Esophagus squamous epithelium (tissue), 5 donors: ENCODE data around the gene GYS1. TPM values are rescaled to one million over a fixed set of nuclear protein-coding genes. Genes with fewer than 3 reads are reported as not detected.

Experiments
- DNase-seq: peaks from one replicate; lab custom pipeline; 2025; lab: John Stamatoyannopoulos, UW
- H3K27ac ChIP-seq, 4 donors: fragments of 200-600 bp; sonication (generic); one replicate each; pipeline ENCODE4 v1.5.1; 2016 to 2019; ENCODE audit warnings: mild to moderate bottlenecking in 1 of 4
- H3K27me3 ChIP-seq, 4 donors: fragments of 200-600 bp; sonication (generic); 1 replicate in 3 of 4; 2 replicates in 1 of 4; pipeline versions ENCODE4 v1.5.1 to v1.6.0; 2017 to 2021; ENCODE audit warnings: antibody characterized with exemption in 1 of 4
- H3K36me3 ChIP-seq, 3 donors: fragments of 200-600 bp; sonication (generic); one replicate each; pipeline ENCODE4 v1.5.1; 2016 to 2019
- H3K4me1 ChIP-seq, 3 donors: fragments of 200-600 bp; sonication (generic); one replicate each; pipeline ENCODE4 v1.5.1; 2017 to 2019
- H3K4me3 ChIP-seq, 4 donors: fragments of 200-600 bp; sonication (generic); 1 replicate in 3 of 4; 2 replicates in 1 of 4; pipeline ENCODE4 v1.5.1; 2016 to 2019; ENCODE audit warnings: mild to moderate bottlenecking in 2 of 4, moderate library complexity in 1 of 4
- H3K9me3 ChIP-seq, 3 donors: fragments of 200-600 bp; sonication (generic); one replicate each; pipeline ENCODE4 v1.5.1; 2016 to 2019
- POLR2A ChIP-seq, 4 donors: fragments of 450-650 bp; IDR thresholded peaks; one replicate each; pipeline ENCODE4 v1.6.1; 2017; ENCODE audit warnings: antibody characterized with exemption in 4 of 4, mild to moderate bottlenecking in 4 of 4, moderate library complexity in 3 of 4
- WGBS, 2 donors: methylation state at CpG; one replicate each; pipeline ENCODE4 v1.1.5; 2018; 5-methylcytosine and 5-hydroxymethylcytosine counted together
- intact Hi-C: fragments of 100-400 bp; cut with DNase I; formaldehyde crosslinking; loops from one replicate; pipeline ENCODE4 v1.15.0; 2022
- total RNA-seq, 4 donors: library from RNA; depleted of rRNA; stranded (reverse); fragments of >200 nt; gene quantifications; one replicate each; pipeline ENCODE4 v1.1.0, GENCODE V29; 2016
- TF ChIP-seq, protein P1 (sequence below), 6 experiments: fragments of 450-650 bp in 4 of 6; fragments of 200-600 bp in 2 of 6; sonication (generic) in 2 of 6; IDR thresholded peaks; one replicate each; pipeline ENCODE4 v1.5.1; 2016 to 2019; ENCODE audit warnings: antibody characterized with exemption in 6 of 6, mild to moderate bottlenecking in 4 of 6, moderate library complexity in 4 of 6
- donor health status: DM: yes; HTN: yes; CAD: no.

GYS1 gene
- total RNA-seq, 4 donors from 2014 or later, result 30.6 to 47.6 (median 39.5) TPM

- Histone ChIP-seq H3K27ac (peak overlapping the region in 3 of 4 donors; percentile 94 to 95 (median 94)), H3K4me3 (no peak overlapping the region), H3K36me3 (peaks cover 22 to 79% (median 27%) of the 10 kb centered on the region in 3 donors), H3K4me1 (peaks cover 24 to 55% (median 32%) of the 10 kb centered on the region in 3 donors), H3K27me3 (no peaks in the 10 kb centered on the region), H3K9me3 (no peaks in the 10 kb centered on the region)
- TF ChIP-seq, protein P1, sequence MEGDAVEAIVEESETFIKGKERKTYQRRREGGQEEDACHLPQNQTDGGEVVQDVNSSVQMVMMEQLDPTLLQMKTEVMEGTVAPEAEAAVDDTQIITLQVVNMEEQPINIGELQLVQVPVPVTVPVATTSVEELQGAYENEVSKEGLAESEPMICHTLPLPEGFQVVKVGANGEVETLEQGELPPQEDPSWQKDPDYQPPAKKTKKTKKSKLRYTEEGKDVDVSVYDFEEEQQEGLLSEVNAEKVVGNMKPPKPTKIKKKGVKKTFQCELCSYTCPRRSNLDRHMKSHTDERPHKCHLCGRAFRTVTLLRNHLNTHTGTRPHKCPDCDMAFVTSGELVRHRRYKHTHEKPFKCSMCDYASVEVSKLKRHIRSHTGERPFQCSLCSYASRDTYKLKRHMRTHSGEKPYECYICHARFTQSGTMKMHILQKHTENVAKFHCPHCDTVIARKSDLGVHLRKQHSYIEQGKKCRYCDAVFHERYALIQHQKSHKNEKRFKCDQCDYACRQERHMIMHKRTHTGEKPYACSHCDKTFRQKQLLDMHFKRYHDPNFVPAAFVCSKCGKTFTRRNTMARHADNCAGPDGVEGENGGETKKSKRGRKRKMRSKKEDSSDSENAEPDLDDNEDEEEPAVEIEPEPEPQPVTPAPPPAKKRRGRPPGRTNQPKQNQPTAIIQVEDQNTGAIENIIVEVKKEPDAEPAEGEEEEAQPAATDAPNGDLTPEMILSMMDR (IDR thresholded peaks at IDR 0.05), result no peak
- DNase-seq, result no peak
- WGBS, 2 donors, result 67 to 75% methylated on average over 4 to 5 of the region's 15 CpGs
- intact Hi-C loops, result no loop called here
Measured at GRCh38 chr19:48968813-48969218, 24.3 kb downstream of the GYS1 start.

DNA sequence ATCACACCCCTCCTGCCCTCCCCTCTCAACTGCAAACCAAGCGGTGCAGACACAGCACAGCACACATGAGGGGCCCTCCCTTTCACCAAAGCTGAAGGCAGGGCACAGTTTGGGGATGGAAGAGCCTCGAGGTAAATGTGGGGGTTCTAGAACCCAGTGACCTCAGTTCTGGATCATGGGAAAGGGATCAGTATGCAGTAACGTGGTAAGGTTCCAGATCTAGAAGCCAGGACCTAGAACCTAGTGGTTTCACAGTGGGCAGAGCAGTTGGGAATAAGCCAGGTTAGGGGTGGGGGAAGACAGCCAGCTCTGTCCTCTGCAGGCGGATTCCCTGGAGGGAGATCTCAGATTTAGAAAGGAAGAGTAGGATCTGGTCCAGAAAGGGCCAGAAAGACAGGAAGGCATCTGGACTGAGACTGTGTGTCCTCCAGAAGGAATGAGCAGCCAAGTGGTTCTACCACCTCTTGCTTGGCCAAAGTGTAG lies 24.9 kb downstream of the GYS1 start:
- no peak for DNase-seq
- peak in 1 of 4 donors; percentile 12 for TF ChIP-seq POLR2A (IDR thresholded peaks at IDR 0.05)
- TF ChIP-seq, protein P1 (IDR thresholded peaks at IDR 0.05), result no peak
- Histone ChIP-seq H3K27me3 (no peaks in the 10 kb centered on the region), H3K4me3 (no peak overlapping the region), H3K27ac (peak overlapping the region in 3 of 4 donors; percentile 94 to 95 (median 94)), H3K4me1 (peaks cover 30 to 61% (median 38%) of the 10 kb centered on the region in 3 donors), H3K9me3 (no peaks in the 10 kb centered on the region), H3K36me3 (peaks cover 22 to 73% (median 23%) of the 10 kb centered on the region in 3 donors)
- intact Hi-C loops, result no loop called here
- WGBS, 2 donors, result 50 to 66% methylated on average over 2 to 3 of the region's 4 CpGs

GRCh38 chr19:48967346-48968178 lies 25.5 kb downstream of the GYS1 start:
- Histone ChIP-seq H3K4me1 (peaks cover 37 to 68% (median 40%) of the 10 kb centered on the region in 3 donors), H3K4me3 (peak overlapping the region in 3 of 4 donors; percentile 81 to 97 (median 87))
- no peak for DNase-seq

GRCh38 chr19:48966541-48967345 lies 26.4 kb downstream of the GYS1 start:
- intact Hi-C loops, result no loop called here
- DNase-seq, result no peak
- Histone ChIP-seq H3K4me3 (peak overlapping the region; percentile 68 to 97 (median 84)), H3K27me3 (no peaks in the 10 kb centered on the region), H3K27ac (peak overlapping the region; percentile 84 to 95 (median 94)), H3K9me3 (no peaks in the 10 kb centered on the region), H3K36me3 (peaks cover 22 to 58% (median 23%) of the 10 kb centered on the region in 3 donors), H3K4me1 (peaks cover 44 to 76% (median 48%) of the 10 kb centered on the region in 3 donors)
- TF ChIP-seq, protein P1 (IDR thresholded peaks at IDR 0.05), result no peak
- TF ChIP-seq POLR2A (IDR thresholded peaks at IDR 0.05), result no peak
- 78 to 82% methylated on average over 9 of the region's 10 CpGs for WGBS, 2 donors

More at GRCh38 chr19:48967346-48968178, 25.5 kb downstream of the GYS1 start:
- H3K27me3 ChIP-seq, result no peaks in the 10 kb centered on the region
- WGBS, 2 donors, result 74 to 82% methylated on average over 10 to 13 of the region's 14 CpGs
- intact Hi-C loops, result no loop called here
- peaks cover 22 to 66% (median 23%) of the 10 kb centered on the region in 3 donors for H3K36me3 ChIP-seq
- H3K27ac ChIP-seq, result peak overlapping the region in 3 of 4 donors; percentile 94 to 95 (median 94)
- TF ChIP-seq, protein P1 (IDR thresholded peaks at IDR 0.05), result no peak
- peak in 2 of 4 donors; percentile 13 to 26 for TF ChIP-seq POLR2A (IDR thresholded peaks at IDR 0.05)
- no peaks in the 10 kb centered on the region for H3K9me3 ChIP-seq
